SK-N-SH treated with all-trans-retinoic acid at 6 μM for 48 hours (cell line): Measurements from ENCODE around the gene LSAMP.

Experiments used
- ARNTL ChIP-seq: fragments of 450-650 bp; formaldehyde crosslinking; IDR thresholded peaks from 2 replicates; pipeline ENCODE4 v1.5.0; 2020; ENCODE audit warnings: low read depth, mild to moderate bottlenecking, moderate library complexity, borderline replicate concordance
- CREB5 ChIP-seq: fragments of 250-450 bp; sonication (Bioruptor Pico); IDR thresholded peaks from 2 replicates; pipeline ENCODE4 v1.5.1; 2020; ENCODE audit warnings: low read depth, mild to moderate bottlenecking, moderate library complexity
- CSRNP3 ChIP-seq: fragments of 250-450 bp; sonication (Bioruptor Pico); IDR thresholded peaks from 2 replicates; pipeline ENCODE4 v1.5.1; 2021; ENCODE audit warnings: mild to moderate bottlenecking, moderate library complexity
- ESRRG ChIP-seq: fragments of 250-450 bp; sonication (Bioruptor Pico); IDR thresholded peaks from 2 replicates; pipeline ENCODE4 v1.6.1; 2021; ENCODE audit warnings: mild to moderate bottlenecking
- GLIS3 ChIP-seq: fragments of 250-450 bp; sonication (Bioruptor Pico); IDR thresholded peaks from 2 replicates; pipeline ENCODE4 v1.5.0; 2020; ENCODE audit warnings: mild to moderate bottlenecking, moderate library complexity
- ISL1 ChIP-seq: fragments of 250-450 bp; sonication (Bioruptor Pico); IDR thresholded peaks from 2 replicates; pipeline ENCODE4 v2.1.2; 2022; ENCODE audit warnings: mild to moderate bottlenecking, moderate library complexity
- PATZ1 ChIP-seq: fragments of 250-450 bp; sonication (Bioruptor Pico); IDR thresholded peaks from 2 replicates; pipeline ENCODE4 v1.8.0; 2020; ENCODE audit warnings: mild to moderate bottlenecking, moderate library complexity, borderline replicate concordance
- PPARA ChIP-seq: fragments of 250-450 bp; sonication (Bioruptor Pico); IDR thresholded peaks from 2 replicates; pipeline ENCODE4 v1.5.0; 2020; ENCODE audit warnings: mild to moderate bottlenecking, borderline replicate concordance
- TCF4 ChIP-seq: fragments of 250-450 bp; sonication (Bioruptor Pico); IDR thresholded peaks from 2 replicates; pipeline ENCODE4 v1.8.0; 2021; ENCODE audit warnings: mild to moderate bottlenecking, moderate library complexity, borderline replicate concordance
- ZFP3 ChIP-seq: fragments of 250-450 bp; sonication (Bioruptor Pico); IDR thresholded peaks from 2 replicates; pipeline ENCODE4 v1.5.0; 2020; ENCODE audit warnings: mild to moderate bottlenecking, moderate library complexity
- ZNF565 ChIP-seq: fragments of 450-650 bp; formaldehyde crosslinking; conservative IDR thresholded peaks from 2 replicates; pipeline ENCODE4 v1.5.0; 2020; ENCODE audit warnings: low read depth, mild to moderate bottlenecking, moderate library complexity
- ZNF8 ChIP-seq: fragments of 450-650 bp; formaldehyde crosslinking; IDR thresholded peaks from 2 replicates; pipeline ENCODE4 v1.5.0; 2020; ENCODE audit warnings: mild to moderate bottlenecking, moderate library complexity
- TF ChIP-seq, protein P1 (sequence below): fragments of 250-450 bp; sonication (Bioruptor Pico); IDR thresholded peaks from 2 replicates; pipeline ENCODE4 v1.5.0; 2020; ENCODE audit warnings: mild to moderate bottlenecking, moderate library complexity

GRCh38 chr3:116000311-116000710, 445.0 kb downstream of the LSAMP start:
- TF ChIP-seq ISL1 (CRISPR knock-in tag) (0 out of 2 replicates have a peak, but pooled peaks have one; percentile 9), ZFP3 (peak; percentile 34; the same call in 1 of the 2 replicates), TCF4 (CRISPR knock-in tag) (no peak), PATZ1 (CRISPR knock-in tag) (no peak), CREB5 (CRISPR knock-in tag) (no peak), GLIS3 (no peak), PPARA (CRISPR knock-in tag) (no peak), ESRRG (no peak), CSRNP3 (CRISPR knock-in tag) (no peak), ARNTL (no peak), ZNF8 (CRISPR knock-in tag) (no peak), ZNF565 (CRISPR knock-in tag) (no peak)
- TF ChIP-seq, protein P1, sequence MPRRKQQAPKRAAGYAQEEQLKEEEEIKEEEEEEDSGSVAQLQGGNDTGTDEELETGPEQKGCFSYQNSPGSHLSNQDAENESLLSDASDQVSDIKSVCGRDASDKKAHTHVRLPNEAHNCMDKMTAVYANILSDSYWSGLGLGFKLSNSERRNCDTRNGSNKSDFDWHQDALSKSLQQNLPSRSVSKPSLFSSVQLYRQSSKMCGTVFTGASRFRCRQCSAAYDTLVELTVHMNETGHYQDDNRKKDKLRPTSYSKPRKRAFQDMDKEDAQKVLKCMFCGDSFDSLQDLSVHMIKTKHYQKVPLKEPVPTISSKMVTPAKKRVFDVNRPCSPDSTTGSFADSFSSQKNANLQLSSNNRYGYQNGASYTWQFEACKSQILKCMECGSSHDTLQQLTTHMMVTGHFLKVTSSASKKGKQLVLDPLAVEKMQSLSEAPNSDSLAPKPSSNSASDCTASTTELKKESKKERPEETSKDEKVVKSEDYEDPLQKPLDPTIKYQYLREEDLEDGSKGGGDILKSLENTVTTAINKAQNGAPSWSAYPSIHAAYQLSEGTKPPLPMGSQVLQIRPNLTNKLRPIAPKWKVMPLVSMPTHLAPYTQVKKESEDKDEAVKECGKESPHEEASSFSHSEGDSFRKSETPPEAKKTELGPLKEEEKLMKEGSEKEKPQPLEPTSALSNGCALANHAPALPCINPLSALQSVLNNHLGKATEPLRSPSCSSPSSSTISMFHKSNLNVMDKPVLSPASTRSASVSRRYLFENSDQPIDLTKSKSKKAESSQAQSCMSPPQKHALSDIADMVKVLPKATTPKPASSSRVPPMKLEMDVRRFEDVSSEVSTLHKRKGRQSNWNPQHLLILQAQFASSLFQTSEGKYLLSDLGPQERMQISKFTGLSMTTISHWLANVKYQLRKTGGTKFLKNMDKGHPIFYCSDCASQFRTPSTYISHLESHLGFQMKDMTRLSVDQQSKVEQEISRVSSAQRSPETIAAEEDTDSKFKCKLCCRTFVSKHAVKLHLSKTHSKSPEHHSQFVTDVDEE (CRISPR knock-in tag), result no peak
